ENCODE measurements around the gene CCNF.
A peak's percentile ranks its signal among the peaks of the same experiment; 100 is the strongest.
"Not testable (repeated sequence)": the region's sequence is repeated elsewhere in the genome, so short reads cannot be mapped to it uniquely, and the experiment has no call there.

Gene CCNF

DNA sequence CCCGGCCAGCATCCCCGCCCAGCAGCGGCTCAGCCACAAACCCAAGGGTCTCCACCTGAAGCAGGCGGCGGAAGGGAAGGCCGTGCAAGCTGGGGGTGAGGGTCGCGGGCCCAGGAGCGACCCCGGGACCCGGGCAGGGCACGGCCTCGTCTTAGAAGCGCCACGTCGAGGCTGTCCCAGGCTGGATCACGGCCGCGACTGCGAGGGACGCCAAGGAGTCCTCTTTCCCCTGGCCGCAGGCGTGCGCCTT is 538 bp upstream of the CCNF start:
- DNase-seq, result no peak

DNA sequence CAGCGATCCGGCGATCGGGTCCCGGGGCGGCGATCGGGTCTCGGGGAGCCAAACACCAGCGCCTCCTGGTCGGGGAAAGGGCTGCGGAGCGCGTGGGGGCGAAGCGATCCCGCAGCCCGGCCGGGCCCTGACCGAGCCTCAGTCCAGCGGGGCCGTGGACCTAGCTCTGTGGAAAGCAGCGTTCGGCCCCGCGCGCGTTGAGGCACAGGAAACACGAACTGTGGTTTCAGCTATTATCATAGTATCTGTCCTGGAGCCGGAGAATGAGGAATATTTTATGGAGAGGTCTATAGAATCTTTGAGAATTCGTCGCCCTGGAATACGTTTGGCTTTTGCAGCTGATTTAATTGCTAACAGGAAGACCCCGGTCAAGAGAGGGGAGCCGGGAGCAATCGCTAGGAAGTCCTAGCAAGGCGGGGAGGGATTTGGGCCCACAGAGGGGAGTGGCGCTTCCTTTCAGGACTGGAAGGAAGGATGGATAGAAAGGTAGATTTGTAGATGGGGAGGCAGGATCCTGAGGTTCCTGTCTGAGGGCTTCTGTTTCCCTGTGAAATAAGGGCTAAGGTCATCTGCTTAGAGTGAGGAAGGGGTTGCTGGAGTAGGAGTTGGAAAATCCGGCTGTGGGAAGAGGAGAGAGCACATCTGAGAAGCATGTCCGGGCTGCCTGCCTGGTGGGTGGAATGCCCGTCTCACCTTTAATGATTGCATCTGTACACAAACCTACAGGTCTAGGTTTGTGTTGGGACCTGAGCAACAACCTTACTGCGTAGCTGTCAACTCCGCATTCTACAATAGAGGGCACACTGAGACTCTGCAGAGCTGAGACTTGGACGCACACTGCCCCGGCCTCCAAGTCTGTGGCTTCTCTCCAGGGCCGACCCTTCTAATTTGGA is 770 bp downstream of the CCNF start:
- DNase-seq, result peak in 3 of 4 experiments; percentile 18 to 32 (median 26)

DNA sequence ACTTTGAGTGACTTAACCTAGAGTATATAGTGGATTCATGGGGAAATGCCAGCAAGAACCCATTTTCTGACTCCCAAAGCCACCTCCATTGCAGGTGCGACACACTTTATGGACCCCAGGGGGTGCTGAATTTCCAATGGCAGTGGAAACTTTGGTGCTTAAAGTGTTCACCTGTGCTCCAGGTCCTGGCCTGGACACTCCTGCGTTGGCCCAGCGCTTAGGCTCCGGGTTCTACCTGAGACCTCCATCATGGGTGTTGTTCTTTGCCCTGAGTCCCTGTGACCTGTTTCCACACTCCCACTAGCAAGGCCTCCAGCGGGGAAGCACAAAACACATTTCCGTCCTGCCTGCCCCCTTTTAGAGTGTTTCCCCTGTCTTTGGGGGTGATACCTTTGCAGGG is 3.0 kb downstream of the CCNF start:
- no peak for DNase-seq

DNA sequence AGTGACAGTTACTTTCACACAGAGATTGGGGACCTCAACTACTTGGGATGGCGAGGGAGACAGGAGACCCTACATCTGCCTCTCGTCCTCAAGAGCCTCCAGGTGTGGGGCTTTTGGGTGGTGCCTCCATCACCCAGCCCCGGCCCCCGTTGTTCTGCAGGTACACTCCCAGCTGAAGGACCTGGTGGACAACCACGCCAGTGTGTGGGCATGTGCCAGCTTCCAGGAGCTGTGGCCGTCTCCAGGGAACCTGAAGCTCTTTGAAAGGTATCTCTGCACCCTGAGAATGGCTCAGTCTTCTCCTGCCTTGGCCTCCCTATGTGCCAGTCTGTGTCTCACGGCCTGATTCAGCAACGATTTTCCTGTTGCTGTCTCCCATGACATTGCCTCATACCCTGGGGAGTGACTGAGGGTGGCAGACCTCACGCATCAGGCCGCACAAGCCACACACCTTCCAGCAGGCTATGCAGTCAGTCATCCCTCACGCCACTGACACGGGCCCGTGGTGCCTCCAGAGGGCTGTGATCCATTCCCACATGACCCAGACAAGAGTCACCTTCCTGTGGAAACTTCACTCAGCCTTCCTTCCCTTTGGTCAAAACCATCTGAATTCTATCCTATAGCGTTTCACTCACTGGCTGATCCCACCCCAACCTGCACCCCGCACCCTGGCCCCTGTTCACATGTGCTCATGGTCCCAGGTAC is 3.7 kb downstream of the CCNF start:
- peak in 1 of 4 experiments; percentile 18 for DNase-seq

DNA sequence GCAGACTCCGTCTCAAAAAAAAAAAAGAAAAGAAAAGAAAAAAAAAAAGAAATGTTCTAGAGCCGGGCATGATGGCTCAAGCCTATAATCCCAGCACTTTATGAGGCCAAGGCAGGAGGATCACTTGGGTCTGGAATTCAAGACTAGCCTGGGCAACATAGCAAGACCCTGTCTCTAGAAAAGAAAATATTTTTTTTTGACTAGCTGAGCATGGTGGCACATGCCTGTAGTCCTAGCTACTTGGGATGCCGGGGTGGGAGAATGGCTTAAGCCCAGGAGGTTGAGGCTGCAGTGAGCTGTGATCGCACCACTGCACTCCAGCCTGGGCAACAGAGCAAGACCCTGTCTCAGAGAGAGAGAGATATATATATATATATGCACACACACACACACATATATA is 6.0 kb downstream of the CCNF start:
- not testable (repeated sequence) for DNase-seq

DNA sequence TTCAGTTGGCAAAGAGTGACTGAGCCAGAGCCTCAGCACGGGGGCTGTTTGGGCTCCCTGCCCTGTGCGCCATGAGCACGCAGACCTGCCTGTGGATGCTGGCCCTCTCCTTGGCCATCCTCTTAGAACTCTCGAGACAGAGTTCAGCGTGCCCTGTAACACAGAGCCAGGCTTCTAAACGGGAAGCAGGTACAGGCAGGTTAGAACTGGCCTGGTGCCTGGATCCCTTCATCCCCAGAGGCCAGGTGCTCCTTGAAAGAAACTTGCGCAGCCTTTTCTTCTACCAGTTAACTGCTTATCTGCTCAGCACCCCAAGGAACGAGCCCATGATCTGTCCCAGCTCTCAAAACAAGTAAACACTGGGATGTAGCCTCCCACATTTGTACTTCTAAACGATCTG is 6.9 kb downstream of the CCNF start:
- DNase-seq, result no peak

DNA sequence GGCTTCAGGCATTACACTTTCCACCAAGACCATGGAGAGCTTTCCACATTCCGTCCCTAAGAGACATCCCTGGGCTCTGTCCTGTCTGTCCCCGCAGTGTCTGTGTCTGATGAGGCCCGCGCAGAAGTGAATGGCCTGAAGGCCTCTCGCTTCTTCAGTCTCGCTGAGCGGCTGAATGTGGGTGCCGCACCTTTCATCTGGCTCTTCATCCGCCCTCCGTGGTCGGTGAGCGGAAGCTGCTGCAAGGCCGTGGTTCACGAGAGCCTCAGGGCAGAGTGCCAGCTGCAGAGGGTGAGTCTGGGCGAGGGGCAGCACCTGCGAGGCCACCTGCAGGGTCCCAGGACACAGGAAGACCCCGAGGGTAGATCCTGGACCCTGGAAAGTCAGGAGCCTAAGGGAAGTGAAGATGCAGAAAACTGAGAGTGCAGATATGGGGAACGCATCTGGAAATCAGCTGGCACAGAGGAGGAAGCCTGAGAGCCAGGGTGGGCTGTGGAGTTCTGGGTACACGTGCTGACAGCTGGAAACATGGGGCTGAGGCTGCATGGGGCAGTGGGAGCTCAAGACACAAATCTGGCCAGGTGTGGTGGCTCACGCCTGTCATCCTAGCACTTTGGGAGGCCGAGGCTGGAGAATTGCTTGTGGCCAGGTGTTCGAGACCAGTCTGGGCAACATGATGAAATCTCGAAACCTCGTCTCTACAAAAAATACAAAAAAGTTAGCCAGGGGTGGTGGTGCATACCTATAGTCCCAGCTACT is 8.0 kb downstream of the CCNF start:
- no peak for DNase-seq

DNA sequence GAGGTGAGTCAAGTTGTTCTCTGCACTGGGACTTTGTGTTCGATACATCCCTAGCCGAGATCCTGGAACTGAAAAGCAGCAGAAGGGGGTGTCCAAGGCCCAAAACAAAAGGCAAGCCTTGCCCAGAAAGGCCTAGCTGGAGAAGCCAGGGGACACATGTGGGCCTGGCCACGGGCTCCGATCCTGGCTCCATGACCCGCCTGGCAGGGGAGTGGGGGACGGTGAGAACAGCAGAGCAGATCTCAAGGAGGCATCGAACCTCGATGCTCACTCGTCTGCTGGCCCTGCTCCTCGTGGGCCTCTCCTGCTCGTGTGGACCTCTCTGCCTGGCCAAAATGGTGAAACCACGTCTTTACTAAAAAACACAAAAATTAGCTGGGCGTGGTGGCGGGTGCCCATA is 8.9 kb downstream of the CCNF start:
- DNase-seq, result no peak

DNA sequence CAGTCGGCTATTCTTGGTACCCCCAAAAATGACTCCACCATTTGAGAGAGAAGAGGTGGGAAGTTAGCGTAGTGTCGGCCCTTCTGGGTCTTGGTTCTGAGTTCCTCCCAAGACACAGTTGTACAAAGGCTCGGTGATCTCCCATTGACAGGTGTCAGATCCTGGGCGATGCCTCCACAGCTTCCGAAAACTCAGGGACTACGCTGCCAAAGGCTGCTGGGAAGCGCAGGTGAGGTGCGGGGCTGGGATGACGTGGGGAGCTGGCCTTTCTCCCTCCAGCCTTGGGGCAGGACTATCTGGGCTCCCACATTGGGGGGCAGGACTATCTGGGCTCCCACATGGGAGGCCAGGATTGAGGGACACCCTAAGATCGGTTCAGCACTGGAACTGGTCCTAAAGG is 10.4 kb downstream of the CCNF start:
- no peak for DNase-seq

DNA sequence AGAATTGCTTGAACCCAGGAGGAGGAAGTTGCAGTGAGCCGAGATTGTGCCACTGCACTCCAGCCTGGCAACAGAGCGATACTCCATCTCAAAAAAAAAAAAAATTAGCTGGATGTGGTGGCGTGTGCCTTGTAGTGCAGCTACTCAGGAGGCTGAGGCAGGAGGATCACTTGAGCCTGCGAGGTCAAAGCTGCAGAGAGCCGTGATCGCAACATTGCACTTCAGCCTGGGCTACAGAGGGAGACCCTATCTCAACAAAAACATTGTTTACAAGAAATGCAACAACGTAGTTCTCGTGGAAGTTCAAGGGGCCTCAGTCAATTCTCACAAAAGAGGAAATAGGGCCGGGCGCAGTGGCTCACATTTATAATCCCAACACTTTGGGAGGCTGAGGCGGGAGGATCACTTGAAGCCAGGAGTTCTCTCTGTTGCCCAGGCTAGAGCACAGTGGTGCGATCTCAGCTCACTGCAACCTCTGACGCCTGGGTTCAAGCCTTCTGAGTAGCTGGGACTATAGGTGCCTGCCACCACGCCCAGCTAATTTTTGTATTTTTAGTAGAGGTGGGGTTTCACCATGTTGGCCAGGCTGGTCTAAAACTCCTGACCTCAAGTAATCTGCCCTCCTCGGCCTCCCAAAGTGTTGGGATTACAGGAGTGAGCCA is 12.0 kb downstream of the CCNF start:
- not testable (repeated sequence) for DNase-seq

DNA sequence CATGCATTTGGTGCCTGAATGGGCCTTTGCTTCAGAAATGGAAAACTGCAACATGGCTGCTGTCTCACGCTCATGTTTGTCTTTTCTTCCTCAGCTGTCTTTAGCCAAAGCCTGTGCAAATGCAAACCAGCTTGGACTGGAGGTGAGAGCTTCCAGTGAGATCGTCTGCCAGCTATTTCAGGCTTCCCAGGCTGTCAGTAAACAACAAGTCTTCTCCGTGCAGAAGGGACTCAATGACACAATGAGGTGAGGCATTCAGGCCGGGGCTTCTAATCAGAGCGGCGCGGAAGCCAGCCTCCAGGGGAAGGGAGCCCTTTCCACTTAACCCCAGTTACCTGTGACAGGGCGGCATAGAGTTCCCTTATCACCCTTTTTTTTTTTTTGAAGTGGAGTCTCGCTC is 14.3 kb downstream of the CCNF start:
- no peak for DNase-seq

DNA sequence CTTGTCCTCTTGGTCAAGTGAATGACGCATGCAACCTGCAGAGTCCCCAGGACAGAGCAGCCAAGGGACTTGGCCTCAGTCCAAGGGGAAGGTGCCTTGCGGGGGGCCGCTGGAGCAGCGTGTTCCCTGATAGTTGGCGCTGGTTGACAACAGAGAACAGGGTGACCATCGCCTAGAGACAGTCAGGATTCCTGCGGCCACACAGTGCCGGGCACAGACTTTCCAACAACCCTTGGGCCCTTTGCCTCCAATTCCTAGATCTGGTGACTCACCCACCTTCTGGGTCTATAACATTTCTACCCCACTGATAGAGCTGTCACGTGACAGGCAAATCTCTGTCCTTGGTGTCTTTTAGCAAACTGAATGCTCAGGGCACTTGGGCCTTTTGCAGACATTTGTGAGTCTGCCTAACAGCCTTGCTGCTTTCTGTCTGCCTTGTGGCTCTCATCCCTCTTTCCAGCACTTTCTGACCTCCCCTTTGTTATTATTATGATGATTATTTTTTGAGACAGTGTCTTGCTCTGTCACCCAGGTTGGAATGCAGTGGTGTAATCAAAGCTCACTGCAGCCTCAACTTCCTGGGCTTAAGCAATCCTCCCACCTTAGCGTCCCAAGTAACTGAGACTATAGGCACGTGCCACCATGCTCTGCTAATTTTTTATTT is 18.8 kb downstream of the CCNF start:
- DNase-seq, result no peak

DNA sequence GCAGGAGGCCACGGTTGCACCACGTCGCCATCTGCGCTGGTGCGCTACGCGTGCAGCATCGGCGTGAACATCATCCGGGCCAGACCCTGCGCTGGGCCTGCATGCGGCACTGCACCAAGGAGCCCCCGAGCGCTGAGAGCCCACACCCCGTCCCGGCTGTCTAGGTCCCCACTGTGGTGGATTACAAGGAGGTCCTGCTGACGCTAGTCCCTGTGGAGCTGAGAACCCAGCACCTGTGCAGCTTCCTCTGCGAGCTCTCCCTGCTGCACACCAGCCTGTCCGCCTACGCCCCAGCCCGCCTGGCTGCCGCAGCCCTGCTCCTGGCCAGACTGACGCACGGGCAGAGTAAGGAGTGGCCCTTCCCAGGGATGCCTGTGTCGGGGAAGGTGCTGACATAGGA is 19.9 kb downstream of the CCNF start:
- no peak for DNase-seq

DNA sequence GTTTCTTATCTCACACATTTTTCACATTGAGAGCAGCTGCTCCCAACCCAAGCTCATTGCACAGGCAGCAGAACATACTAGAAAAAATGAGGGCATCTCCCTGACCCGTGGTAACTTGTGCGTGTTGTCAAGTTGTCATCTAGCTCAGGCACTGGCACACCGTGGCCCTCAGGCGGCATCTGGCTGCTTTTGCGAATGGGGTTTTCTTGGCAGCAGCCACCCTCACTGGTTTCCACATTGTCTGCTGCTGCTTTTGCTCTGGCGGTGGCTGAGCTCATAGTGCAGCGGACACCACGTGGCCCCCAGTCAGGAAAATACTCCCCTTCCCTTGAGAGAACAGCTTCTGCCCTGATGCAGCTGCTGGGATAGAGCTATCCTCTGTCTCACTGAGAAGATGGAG is 21.3 kb downstream of the CCNF start:
- DNase-seq, result no peak

DNA sequence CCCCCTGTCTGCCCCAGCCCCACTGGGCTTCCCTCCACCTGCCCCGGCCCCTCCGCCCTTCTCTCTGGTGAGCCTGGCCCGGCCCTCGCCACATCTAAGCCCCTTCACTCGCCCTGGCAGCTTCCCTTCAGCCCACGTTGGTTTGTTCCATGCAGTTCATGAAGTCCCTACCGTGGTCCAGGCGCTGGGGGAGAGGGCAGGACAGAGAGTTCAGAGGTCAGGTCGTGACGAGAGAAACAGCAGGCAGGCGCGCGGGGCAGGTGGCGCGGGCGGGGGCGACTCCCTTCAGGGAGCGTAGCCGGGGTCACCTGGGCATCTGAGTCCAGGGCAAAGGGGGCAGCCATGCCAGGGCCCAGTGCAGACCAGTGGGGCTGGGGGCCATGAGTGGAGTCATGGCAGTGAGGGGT is 21.7 kb downstream of the CCNF start:
- DNase-seq, result no peak

DNA sequence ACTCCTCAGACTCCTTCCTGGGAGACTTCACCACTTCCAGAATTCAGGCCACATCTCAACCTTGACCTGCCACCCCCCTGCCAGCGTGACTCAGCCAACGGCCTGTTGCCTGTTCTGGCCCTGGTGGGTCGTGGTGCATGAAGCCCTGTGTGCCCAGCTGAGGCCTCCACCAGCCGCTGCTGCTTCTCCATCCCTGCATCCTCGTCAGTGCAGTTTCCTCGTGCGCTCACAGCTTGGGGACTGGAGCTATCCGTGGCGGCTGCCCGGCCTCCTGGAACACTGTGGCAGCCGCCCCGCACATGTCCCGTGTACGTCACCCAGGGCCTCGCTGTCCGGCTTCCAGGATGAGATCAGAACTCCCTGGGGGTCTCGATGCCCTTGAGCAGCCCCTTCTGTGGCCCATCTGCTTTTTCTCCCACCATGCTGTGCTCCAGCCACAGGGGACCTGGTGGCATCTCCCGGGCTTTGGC is 22.6 kb downstream of the CCNF start:
- DNase-seq, result no peak

DNA sequence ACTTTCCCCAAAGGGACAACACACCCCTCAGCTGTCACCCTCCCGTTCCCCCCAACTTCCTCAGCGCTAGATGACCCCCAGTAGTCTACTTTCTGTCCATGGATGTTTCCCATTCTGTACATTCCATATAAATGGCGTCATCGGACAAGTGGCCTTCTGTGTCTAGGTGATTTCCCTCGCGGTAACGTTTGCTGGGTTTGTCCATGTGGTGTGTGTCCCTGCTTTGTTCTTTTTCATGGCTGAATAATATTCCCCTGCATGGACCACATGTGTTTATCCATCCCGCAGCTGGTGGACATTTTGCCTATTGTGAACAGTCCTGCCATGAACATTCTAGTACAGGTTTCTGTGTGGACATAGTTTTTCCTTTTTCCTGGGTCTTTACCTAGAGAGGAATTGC is 23.4 kb downstream of the CCNF start:
- DNase-seq, result no peak

DNA sequence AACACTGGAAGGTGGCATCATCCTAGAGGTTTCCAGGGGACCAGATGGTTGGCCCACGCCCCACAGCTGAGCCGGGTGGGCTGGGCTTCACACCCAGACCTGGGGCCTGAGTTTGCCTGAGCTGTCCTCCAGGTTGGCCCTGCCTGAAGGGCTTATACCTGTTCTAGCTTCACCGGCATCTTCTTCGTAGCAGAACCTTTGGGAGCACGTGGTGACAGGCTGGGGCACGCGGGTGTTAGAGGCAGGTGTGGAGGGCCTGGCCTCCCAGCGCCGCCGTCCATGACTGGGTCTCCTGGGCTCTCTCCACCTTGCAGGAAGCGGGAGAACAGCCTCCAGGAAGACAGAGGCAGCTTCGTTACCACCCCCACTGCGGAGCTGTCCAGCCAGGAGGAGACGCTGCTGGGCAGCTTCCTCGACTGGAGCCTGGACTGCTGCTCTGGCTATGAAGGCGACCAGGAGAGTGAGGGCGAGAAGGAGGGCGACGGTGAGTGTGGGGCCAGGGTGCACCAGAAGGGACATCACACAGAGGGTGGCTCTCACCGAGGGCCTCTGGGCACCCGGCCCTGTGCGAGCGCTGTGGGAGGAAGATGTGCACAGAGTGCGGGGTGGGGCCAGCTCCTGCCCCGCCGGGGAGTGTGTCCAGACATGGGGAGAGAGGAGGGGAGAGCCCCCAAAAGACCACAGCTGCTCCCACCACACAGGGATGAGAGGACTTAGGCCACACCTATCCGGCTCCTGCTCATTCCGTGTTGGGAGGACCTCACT is 26.0 kb downstream of the CCNF start:
- no peak for DNase-seq

DNA sequence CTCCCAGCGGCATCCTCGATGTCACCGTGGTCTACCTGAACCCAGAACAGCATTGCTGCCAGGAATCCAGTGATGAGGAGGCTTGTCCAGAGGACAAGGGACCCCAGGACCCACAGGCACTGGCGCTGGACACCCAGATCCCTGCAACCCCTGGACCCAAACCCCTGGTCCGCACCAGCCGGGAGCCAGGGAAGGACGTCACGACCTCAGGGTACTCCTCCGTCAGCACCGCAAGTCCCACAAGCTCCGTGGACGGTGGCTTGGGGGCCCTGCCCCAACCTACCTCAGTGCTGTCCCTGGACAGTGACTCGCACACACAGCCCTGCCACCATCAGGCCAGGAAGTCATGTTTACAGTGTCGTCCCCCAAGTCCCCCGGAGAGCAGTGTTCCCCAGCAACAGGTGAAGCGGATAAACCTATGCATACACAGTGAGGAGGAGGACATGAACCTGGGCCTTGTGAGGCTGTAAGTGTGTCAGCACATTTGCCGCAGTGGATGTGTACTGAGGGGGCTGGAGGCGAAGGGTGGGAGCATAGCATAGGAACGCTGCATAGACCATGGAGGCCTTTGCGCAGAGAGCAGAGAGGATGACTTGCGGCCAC is 27.4 kb downstream of the CCNF start:
- DNase-seq, result no peak

DNA sequence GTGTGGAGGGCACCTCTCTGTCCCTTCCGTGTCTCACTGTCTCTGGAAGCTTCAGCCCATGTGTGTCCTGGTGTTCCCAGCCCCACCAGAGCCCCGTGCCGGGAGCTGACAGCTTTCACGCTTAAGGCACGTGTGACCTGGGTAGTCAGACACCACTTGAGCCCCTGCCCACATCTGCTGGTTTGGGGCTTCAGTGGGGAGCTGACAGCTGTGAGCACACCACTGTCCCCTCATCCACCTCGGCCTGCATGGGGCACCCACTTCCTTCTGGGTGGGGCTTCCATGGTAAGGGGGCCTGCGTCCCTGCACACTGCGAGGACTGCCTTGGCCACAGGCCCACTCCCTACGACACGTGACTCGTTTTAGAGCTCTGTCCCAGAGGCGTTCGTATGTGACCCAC is 28.0 kb downstream of the CCNF start:
- DNase-seq, result no peak

DNA sequence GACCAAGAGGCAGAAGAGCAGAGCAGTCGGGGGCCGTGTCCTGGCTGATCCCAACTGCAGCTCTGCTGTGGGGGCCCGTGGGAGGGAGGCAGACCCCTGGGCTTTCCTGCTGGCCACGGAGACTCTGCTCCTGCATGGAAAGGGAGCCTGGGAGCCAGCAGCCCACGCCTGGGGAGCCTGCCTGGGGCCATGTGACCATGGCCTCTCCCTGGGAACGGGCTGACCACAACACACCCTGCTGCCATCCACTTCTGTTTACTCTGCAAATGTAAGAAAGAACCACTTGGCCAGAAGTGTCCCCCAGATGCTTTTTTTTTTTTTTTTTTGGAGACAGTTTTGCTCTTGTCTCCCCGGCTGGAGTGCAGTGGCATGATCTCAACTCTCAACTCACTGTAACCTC is 28.7 kb downstream of the CCNF start:
- DNase-seq, result no peak

Data from suppressor macrophage (primary cell).